Nephron (organoid): ENCODE measurements around the gene APPBP2.

ENCODE experiments used
- H3K27ac Mint-ChIP-seq, 3 experiments: 2 replicates each; pipeline ENCODE4 v1.8.0; 2020; ENCODE audit warnings: mixed read lengths in 3 of 3, mild to moderate bottlenecking in 2 of 3, moderate library complexity in 1 of 3
- H3K27me3 Mint-ChIP-seq: 2 replicates; pipeline ENCODE4 v1.8.0; 2021; ENCODE audit warnings: low read depth, mild to moderate bottlenecking, moderate library complexity, mixed read lengths
- H3K36me3 Mint-ChIP-seq: 2 replicates; pipeline ENCODE4 v1.8.0; 2020; ENCODE audit warnings: low read depth, mixed read lengths
- H3K4me1 Mint-ChIP-seq: 2 replicates; pipeline ENCODE4 v1.8.0; 2020; ENCODE audit warnings: mixed read lengths
- H3K4me3 Mint-ChIP-seq, 3 experiments: 2 replicates each; pipeline ENCODE4 v1.8.0; 2020; ENCODE audit warnings: mild to moderate bottlenecking in 3 of 3, mixed read lengths in 3 of 3, moderate library complexity in 2 of 3
- H3K9me3 Mint-ChIP-seq: 2 replicates; pipeline ENCODE4 v1.8.0; 2020; ENCODE audit warnings: mixed read lengths
- CTCF ChIP-seq, 3 experiments: fragments of 200-600 bp; sonication (generic); IDR thresholded peaks; one replicate each; pipeline ENCODE4 v1.5.0; 2021; ENCODE audit warnings: antibody characterized with exemption in 3 of 3; ENCODE audit not compliant: unreplicated experiment in 3 of 3

APPBP2 gene

GRCh38 chr17:60445144-60445543, 80.9 kb downstream of the APPBP2 start:
- peaks cover 41% of the 10 kb centered on the region for H3K36me3 Mint-ChIP-seq
- H3K4me3 Mint-ChIP-seq, result no peak overlapping the region
- no peaks in the 10 kb centered on the region for H3K27me3 Mint-ChIP-seq
- H3K9me3 Mint-ChIP-seq, result no peaks in the 10 kb centered on the region
- peaks cover 17% of the 10 kb centered on the region for H3K4me1 Mint-ChIP-seq
- TF ChIP-seq CTCF (IDR thresholded peaks at IDR 0.05; ENCODE audit: unreplicated experiment in 3 of 3), result no peak
- H3K27ac Mint-ChIP-seq, result no peak overlapping the region

- Mint-ChIP-seq H3K27me3 (no peaks in the 10 kb centered on the region), H3K27ac (peak overlapping the region in 1 of 3 experiments; percentile 78), H3K9me3 (no peaks in the 10 kb centered on the region), H3K4me1 (peaks cover 17% of the 10 kb centered on the region), H3K36me3 (peaks cover 35% of the 10 kb centered on the region), H3K4me3 (no peak overlapping the region)
- TF ChIP-seq CTCF (IDR thresholded peaks at IDR 0.05; ENCODE audit: unreplicated experiment in 3 of 3), result no peak
Observed at GRCh38 chr17:60443713-60444112, 82.3 kb downstream of the APPBP2 start.

GRCh38 chr17:60442271-60443173, 83.5 kb downstream of the APPBP2 start:
- H3K4me1 Mint-ChIP-seq, result peaks cover 17% of the 10 kb centered on the region
- peaks cover 26% of the 10 kb centered on the region for H3K36me3 Mint-ChIP-seq
- no peak overlapping the region for H3K4me3 Mint-ChIP-seq
- no peaks in the 10 kb centered on the region for H3K27me3 Mint-ChIP-seq
- TF ChIP-seq CTCF (IDR thresholded peaks at IDR 0.05; ENCODE audit: unreplicated experiment in 3 of 3), result no peak
- no peaks in the 10 kb centered on the region for H3K9me3 Mint-ChIP-seq
- peak overlapping the region; percentile 51 to 78 (median 74) for H3K27ac Mint-ChIP-seq

- H3K9me3 Mint-ChIP-seq, result no peaks in the 10 kb centered on the region
- peaks cover 23% of the 10 kb centered on the region for H3K4me1 Mint-ChIP-seq
- no peak for TF ChIP-seq CTCF (IDR thresholded peaks at IDR 0.05; ENCODE audit: unreplicated experiment in 3 of 3)
- H3K4me3 Mint-ChIP-seq, result no peak overlapping the region
- no peak overlapping the region for H3K27ac Mint-ChIP-seq
- H3K36me3 Mint-ChIP-seq, result peaks cover 1% of the 10 kb centered on the region
- peaks cover 3% of the 10 kb centered on the region for H3K27me3 Mint-ChIP-seq
Observed at GRCh38 chr17:60439501-60439900, 86.5 kb downstream of the APPBP2 start.

- H3K27me3 Mint-ChIP-seq, result peaks cover 3% of the 10 kb centered on the region
- H3K4me1 Mint-ChIP-seq, result peaks cover 8% of the 10 kb centered on the region
- no peak for TF ChIP-seq CTCF (IDR thresholded peaks at IDR 0.05; ENCODE audit: unreplicated experiment in 3 of 3)
- H3K9me3 Mint-ChIP-seq, result peaks cover 14% of the 10 kb centered on the region
- H3K4me3 Mint-ChIP-seq, result no peak overlapping the region
- no peaks in the 10 kb centered on the region for H3K36me3 Mint-ChIP-seq
- H3K27ac Mint-ChIP-seq, result no peak overlapping the region
Observed at GRCh38 chr17:60436676-60437075, 89.4 kb downstream of the APPBP2 start.
